NCI-H345 treated with DMSO at 0.1 percent for 48 hours (cell line): ENCODE results near the gene C16orf96.

ENCODE experiments used
- DNase-seq: peaks from one replicate; lab custom pipeline; 2025; ENCODE audit not compliant: unreplicated experiment; lab: John Stamatoyannopoulos, UW

C16orf96 gene

GRCh38 chr16:4641895-4642294 is 85.8 kb downstream of the C16orf96 start:
- DNase-seq: no peak

- no peak for DNase-seq
Measured at GRCh38 chr16:4646773-4647643, 90.9 kb downstream of the C16orf96 start.

GRCh38 chr16:4647644-4647980 is 91.5 kb downstream of the C16orf96 start:
- no peak for DNase-seq

- DNase-seq: no peak
Measured at GRCh38 chr16:4648917-4649316, 92.8 kb downstream of the C16orf96 start.

GRCh38 chr16:4649744-4650442 is 93.8 kb downstream of the C16orf96 start:
- DNase-seq: no peak
